HG03469 (cell line): ENCODE data around the gene SPAG16.

Experiments
- ATAC-seq: cut with Tn5 transposase; IDR thresholded peaks from one replicate; pipeline ENCODE4 v1.9.1; 2021; ENCODE audit warnings: mild to moderate bottlenecking, moderate library complexity, moderate number of reproducible peaks; ENCODE audit not compliant: unreplicated experiment

The SPAG16 gene

DNA sequence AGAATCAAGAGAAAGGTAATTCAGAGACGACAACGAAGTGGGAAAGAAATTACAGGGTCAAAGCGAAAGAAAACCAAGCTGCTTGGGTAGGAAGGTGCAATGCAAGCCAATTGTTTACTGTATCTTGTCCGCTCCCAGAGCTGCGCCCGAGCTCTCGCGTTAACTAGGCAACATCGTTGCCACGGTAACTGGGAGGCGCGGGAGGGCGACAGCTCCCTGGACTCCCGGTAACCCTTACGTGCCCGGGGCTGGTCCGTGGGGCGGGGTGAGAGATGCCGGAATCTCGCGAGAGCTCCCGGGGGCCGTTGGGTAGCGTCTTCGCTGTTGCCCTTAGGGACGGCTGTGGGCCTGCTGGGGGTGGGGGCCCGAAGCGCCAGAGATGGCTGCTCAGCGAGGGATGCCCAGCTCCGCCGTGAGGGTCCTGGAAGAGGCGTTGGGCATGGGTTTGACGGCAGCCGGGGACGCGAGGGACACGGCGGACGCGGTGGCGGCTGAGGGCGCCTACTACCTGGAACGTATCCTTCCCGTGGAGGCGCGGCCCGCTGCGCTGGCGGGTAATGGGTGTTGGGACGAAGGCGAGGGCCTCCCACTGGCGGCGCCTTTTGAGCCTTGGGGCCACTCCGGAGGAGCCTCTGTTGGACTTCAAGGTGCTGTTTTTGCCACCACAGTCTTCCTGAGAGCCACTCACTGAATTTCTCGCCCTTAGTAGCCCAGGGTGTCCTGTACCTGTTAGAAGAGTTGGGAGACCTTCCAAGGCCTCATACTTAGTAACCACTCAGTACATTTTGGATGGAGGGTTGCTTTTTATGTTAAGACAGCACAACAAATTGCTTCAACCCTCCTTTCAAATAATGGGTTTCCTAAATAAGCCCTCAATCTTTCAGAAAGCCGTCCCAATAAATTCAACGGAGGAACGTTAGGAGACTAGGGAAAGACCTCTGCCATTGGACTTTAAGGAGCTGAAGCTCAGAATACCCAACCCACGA lies at the start of gene SPAG16:
TSS of gene SPAG16 (plus strand) at position 360 of the 986 bp plus-strand sequence.
- peak; percentile 100 for ATAC-seq

DNA sequence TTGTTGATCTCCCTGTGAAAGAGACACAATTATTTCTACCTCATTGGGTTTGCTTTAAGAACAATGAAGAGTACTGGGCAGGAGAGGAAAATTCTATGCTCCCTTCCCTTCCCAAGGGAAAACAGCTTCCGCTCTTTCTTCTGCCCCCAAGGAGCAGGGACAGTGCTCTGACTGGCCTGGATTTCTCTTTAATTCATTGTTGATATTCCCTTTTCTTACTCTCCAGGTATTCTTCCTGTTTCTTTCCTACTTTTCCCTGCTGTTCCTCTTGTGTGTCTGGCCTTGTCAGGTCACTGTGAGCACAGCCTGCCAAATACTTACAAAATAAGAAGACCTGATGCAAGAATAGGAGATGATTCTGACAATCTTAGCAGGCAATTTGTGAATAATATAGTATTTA lies 49.6 kb upstream of the SPAG16 start:
- ATAC-seq: no peak

DNA sequence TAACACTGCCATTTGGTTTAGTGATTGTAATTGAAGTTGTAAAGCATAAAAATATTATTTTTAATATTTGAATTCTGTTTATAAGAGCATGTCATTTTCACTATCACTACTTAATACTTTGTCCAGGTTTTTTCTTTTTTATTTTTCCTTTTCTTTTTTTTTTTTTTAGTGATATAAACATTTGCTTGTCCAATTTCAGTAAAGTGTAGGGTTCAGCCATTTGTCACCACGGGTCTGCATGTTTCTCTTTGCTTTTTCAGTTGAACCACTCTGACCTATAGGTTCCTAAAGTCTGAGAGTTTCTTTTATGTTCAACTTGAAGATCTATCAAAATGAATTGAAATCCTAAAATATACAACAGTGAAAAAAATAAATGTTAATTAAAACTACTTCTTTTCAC lies 48.5 kb upstream of the SPAG16 start:
- ATAC-seq: no peak

DNA sequence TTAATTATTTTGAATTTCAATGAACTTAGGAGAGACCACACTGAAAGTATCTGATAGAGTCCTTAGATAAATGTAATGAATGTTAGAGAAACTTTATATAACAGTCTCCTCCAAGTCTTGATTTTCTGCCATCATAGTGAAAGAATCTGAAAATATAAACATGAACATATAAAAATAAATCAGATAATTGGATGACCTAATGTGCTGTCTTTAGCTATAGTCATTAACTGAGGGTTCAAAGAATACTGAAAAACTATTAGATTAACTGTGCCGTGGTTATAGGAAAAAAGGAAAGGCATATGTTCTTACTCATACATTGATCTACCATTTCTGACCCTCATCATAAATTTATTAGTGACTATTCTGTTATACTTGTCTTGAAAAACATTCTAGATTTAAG lies 47.0 kb upstream of the SPAG16 start:
- ATAC-seq: no peak

DNA sequence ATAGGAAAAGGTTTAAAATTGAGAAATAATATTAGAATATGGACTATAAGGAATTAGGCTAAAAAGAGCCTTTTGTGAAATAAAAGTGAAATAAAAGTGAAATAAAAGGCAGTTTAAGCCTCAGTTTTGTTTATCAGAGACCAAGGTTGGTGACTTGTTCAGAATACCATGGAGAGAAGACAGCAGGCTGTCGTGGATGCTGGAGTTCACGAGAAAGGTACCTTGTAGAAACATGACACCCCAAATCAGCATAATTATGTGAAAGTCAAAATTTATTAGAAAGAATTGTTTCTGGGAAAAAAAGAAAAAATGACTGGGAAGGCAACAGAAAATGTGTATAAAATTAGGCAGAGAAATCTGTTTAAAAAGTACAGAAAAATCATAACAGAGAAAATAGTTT lies 46.5 kb upstream of the SPAG16 start:
- no peak for ATAC-seq

DNA sequence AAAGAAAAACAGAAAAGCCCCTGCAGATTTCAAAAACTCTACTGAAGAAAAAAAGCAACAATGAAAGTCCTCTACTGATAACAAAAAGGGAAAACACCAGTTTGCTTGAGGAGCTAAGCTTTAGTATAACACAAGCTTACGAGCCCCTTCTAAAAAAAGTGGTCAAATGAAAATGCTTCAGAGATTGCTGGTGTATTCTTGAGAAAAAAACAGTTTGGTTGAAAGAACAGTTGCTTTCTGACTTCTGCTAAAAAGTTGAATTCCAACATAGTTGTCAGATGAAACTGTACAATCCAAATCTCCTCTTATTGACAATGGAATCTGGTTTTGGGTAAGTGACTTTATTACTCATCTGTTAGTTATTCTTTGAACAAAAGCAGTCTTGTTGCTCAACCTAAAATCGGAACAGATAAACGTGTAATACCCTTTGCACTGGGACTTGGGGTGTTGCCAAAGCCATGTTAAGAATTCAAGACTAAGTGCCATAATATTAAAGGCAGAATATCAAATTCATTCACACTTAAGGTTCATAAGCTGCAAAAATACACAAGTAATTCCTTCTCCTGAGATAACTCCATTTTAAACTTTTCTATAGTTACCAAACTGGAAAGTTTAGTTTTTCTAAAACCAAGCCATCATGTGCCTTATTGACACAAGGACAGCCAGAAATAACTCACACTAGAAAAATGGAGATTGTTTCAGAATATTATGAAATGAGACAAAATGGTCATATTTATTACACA lies 45.3 kb upstream of the SPAG16 start:
- peak; percentile 27 for ATAC-seq

DNA sequence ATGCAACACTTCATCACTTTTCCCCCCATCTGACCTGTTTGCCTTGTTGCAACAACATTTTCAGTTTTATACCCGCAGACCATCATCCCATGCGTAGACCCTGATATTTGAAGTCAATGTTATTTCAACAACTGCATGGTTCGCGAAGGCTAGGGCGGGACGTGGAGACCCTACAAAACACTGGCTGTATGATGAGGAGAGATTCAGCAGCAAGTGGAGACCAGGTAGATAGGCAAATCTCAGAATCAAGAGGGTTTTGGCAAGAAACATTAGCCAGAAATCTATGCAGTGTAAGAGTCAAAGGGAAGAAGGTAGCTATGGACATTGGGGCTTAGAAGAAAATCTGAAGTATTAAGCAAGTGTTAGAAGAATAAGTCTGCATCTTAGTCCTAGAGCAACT lies 42.4 kb upstream of the SPAG16 start:
- no peak for ATAC-seq

DNA sequence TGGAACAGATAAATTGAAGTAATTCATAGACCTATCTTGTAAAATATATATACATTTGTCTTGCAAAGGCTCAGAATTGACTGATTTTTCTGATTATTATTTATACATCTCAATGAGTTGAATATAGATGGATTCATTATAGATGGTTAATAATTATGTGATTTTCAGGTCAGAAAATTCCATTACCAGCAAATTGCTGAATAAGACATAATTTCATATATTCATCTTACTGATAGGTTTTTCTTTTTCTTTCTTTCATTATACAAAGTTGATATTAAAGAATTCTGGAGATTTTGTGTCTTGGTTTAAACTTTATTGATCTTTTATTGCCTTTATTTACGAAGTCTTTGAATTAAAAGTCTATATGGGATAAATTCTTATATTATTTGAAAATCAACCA lies 41.6 kb upstream of the SPAG16 start:
- ATAC-seq: no peak

DNA sequence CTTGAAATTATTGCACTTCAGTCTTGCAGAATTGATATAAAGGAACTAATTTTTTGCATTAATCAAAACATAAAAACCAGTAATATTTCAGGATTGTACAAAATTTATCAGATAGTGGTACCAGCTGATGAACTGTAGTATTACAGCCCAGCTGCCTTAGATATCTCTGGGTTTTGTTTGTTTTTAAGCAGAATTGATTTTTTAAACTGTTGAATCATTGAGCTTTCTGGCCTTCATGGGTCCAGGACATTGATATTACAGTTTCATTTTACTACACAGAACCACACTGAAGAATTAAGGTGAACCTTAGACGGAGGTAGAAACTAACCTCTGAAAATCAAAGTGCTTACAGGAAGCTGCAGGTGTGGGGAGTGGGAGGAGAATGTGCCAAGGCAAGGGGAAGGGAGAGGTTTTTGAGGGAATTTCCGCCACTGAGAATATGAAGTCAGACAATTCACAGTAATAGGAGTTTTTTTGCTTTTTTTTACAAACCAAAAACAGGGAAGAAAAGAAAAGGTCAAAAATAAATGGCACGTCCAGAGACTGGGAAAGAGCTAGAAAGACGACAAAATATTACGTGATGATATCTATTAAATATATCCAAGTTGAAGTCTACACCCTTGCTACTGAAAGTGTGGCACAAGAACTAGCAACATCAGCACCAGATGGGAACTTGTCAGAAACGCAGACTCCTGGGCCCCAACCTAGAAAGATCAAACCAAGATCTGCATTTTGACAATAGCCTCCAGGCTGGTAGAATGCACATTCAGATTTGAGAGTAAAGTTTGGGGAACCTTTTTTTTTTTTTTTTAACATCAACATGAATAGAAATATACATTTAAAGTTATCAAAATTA lies 40.8 kb upstream of the SPAG16 start:
- no peak for ATAC-seq

DNA sequence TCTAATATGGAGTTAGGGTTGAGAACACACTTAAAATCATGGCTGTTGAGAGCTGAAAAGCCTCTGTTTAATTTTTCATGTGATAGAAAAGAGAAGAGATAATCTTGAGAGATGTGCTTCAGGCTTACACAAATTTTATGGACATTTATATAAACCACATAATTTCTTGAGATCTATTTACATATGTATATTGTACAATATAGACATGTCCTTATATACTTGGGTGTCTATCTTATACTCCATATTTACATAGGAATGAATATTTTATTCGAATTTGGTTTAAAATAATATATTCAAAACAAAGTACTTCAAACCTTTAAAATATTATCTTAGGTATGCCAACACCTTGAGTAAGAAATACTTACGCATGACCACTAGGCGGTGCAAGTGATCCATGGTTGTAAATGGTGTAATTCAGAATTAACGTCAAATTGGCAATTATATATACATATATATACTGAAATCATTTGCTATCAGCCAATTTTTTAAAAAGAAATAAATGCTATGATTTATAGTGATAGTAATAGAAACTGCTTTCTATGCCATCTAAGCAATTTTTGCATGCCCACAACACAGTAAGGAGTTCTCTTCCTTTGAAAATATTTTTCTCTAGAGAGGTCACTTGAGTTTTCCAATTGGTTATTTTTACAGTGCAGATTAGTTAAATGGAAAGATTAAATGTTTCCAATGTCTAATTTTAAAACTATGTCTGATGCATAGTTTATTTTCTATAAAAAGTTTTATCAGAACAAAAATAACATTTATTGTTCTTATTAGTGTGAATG lies 37.6 kb upstream of the SPAG16 start:
- peak; percentile 28 for ATAC-seq

DNA sequence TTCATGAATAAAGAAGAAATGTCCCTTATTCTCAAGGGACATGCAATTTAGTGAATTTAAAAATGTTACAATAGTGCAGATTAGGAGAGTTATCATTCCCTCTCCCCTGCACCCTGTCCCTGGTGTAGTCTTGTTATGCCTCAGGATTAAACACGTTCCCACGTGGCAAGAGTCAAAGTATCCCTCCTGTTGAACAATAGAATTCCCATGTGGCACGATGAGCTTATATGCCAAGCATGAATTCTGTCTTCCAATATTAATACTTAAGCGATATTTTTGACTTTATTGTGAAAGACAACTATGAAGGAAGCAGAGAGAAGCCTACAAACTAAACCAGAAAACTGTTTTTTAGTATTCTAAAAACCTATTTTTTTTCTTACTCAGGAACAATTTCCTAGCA lies 36.7 kb upstream of the SPAG16 start:
- ATAC-seq: no peak

DNA sequence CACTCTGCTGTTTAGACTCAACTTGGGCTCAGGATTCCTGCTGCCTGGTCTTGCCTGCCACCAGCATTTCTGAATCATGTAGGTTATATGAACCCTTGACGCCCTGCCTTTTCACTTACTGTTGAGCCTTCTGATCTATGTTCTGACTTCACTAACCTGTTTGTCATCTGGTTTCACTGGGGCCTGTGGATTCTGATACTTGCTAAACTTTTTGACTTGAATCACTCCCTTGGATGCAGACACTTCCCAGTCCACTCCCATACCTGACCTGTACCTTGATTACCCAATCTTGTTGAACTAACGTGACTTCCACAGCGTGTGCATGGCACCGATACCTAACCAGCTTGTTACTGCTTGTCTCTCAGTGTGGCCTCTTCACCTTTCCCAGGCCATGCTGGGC lies 35.6 kb upstream of the SPAG16 start:
- ATAC-seq: no peak

DNA sequence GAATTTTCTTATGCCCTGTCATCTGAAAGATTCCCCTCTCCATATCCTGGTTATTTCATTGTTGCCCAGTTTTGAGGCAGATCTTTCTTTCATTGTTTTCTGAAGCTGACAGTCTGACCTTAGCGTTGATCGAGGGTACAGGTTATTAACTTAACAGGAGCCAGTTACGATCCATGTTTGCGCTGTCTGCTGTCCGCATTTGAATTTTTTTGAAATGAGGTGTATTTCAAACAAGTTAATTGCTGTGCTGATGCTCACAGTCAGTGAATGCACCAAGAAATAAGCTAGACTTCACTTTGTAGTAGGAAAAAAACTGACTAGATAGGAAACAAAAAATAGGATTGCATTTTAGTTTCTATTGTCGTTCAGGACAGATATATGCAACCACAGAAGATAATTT lies 34.8 kb upstream of the SPAG16 start:
- no peak for ATAC-seq

DNA sequence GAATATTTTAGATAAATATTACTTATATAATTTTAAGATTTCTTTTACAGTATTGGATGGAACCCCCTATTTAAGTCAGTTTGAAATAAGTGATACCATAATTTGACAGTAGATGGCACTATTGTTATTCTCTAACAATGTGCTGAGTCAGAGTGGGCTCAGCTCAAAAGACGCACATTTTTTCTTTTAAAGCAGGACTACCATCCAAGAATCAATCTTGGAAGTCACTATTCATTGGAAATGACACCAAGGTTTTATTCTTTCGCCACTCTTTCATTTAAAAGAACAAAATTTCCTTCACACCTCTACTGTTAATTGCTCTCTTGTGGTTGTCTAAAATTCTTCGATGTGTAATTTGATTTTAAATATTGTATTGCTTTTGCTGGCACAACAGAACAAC lies 32.6 kb upstream of the SPAG16 start:
- peak; percentile 71 for ATAC-seq

DNA sequence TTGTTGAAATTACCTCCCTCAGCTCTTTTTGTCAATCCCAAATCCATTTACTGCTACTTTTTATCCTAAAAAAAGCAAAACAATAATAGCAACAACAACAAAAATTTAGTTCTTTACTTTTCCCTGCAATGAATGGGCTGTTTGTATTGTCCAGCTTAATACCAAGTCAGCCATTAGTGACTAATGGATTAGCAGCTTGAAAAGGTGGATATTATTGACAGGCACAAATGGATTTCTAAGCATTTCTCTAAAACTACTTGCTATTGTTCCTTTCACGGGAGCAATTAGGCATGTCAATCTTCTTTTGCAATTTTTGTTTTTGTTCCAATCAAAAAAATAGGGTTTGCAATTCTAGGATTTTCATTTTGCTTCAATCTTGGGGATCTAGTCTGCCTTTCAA lies 32.1 kb upstream of the SPAG16 start:
- ATAC-seq: no peak

DNA sequence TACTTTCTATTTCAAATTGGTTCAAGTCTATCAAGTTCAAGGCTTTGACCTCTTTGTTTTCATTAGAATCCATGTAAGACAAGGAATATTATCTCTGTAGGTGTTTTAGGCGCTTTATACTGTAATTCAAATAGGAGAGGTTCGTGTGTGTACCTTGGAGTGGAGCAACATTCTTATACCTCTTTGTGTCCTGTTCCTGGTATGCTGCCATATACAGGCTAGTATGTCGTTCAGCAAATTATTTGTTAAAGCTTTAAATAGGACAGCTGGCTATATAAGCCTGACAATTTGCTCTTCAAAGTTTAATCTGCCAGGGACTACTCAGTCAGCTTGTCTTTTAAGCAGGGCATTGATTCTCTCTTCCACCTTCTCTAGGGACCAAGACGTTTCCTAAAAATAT lies 31.1 kb upstream of the SPAG16 start:
- no peak for ATAC-seq

DNA sequence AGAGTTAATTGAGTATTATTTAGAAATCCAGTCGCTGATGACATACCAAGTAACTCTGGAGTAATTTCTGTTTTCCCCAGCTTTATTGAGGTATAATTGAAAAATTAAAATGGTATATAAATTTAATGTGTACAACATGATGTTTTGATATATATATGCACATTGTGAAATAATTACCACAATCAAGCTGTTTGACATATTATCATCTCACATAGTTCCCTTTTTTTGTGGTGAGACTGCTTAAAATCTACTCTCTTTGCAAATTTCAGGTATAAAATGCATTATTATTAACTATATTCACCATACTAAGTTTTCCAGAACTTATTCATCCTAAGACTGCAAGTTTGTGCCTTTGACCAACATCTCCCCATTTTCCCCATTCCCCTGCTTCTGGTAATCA lies 25.0 kb upstream of the SPAG16 start:
- no peak for ATAC-seq

DNA sequence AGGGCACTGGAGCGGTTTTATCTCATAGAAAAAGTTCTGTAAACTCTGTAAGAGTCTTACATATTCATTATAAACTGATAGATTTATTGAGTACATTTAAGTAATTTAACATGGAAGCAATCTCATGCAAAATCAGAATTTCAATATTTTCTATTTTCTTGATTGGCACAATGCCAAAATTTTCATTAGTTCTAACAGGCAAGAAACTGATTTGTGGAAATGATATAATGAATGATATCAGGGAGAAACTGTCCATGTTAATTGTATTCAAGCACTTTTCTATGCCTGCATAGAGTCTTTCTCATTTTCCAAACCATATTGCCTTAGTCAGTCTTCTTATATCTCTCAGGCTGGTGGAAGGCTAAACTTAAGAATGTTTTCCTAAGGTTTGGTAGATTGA lies 23.0 kb upstream of the SPAG16 start:
- ATAC-seq: no peak

DNA sequence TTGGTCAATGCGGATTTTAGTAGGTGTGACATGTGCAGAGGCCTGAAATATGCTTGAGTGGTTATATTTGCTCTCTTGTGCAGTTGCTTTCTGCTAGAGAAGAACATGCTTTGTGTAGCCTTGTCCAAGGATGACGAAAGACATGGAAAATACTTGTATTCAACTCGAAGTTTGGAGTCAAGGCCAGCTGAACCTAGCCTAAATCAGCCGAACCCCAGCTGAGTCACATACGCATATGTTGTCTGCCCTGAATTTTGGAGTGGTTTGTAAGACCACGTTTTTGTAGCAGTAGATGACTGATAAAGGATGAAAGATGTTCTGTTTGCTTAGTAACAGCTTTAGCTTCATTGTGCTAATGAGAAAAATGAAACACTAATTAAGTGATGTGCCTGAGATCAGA lies 22.5 kb upstream of the SPAG16 start:
- ATAC-seq: no peak

DNA sequence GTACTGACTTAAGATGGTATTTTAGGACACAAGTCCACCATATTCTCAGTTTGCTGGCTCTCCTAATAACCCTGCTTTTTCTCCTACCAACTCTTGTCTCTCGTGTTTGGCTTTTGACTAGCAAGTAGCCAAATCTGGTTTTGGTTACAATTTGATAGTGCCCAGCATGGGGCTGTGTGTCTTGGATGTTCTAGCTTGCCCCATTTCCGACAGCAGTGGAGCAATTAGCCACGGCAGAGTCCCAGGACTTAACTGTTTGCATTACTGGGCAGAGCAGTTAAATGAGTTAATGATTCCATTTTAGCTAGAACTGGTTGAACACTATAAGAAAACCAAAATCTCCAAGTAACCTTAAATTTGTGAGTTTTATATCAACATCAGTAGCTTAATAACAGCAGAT lies 18.6 kb upstream of the SPAG16 start:
- no peak for ATAC-seq
